ENCODE results near the gene HIVEP3.

- no peak for TF ChIP-seq GATA1 (IDR thresholded peaks at IDR 0.05; ENCODE audit: low read depth, low read length)
- no peak for TF ChIP-seq POLR2A (IDR thresholded peaks at IDR 0.05; ENCODE audit: low read length)
These were observed 212.9 kb downstream of the HIVEP3 start for GRCh38 chr1:41705798-41706197.

Measured in erythroblast (primary cell).